ENCODE data around the gene SDE2. TPM values are rescaled to one million over a fixed set of nuclear protein-coding genes. Genes with fewer than 3 reads are reported as not detected.

The SDE2 gene
- total and polyA plus RNA-seq, 8 donors = 15.8 to 22.6 (median 21.0) TPM

DNA sequence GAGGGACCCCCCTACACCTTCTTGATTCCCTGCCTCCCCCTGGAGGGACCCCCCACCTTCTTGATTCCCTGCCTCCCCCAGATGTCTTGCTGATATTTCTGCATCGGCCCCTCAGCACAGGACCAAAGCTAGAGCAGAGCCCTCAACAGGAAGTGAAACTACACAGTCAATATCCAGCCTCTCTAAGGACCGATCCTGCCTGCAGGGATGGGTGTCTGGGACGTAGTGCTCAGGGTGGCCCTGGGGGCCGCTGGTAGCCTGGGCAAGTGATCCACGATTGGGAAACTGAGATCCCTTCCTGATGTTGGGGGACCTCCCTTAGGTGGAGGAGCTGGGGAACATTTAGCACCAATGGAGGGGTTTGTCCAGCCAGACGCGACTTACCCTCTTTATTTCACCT is 54.2 kb downstream of the SDE2 start:
- Histone ChIP-seq H3K4me1 (peaks cover 0 to 19% of the 10 kb centered on the region in 2 donors), H3K4me3 (no peak overlapping the region), H3K27me3 (peaks cover 0 to under 1% of the 10 kb centered on the region in 2 donors), H3K27ac (no peak overlapping the region), H3K9me3 (no peaks in the 10 kb centered on the region), H3K36me3 (no peaks in the 10 kb centered on the region)
- ATAC-seq = peak; percentile 17
- TF ChIP-seq, protein P1, sequence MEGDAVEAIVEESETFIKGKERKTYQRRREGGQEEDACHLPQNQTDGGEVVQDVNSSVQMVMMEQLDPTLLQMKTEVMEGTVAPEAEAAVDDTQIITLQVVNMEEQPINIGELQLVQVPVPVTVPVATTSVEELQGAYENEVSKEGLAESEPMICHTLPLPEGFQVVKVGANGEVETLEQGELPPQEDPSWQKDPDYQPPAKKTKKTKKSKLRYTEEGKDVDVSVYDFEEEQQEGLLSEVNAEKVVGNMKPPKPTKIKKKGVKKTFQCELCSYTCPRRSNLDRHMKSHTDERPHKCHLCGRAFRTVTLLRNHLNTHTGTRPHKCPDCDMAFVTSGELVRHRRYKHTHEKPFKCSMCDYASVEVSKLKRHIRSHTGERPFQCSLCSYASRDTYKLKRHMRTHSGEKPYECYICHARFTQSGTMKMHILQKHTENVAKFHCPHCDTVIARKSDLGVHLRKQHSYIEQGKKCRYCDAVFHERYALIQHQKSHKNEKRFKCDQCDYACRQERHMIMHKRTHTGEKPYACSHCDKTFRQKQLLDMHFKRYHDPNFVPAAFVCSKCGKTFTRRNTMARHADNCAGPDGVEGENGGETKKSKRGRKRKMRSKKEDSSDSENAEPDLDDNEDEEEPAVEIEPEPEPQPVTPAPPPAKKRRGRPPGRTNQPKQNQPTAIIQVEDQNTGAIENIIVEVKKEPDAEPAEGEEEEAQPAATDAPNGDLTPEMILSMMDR (IDR thresholded peaks at IDR 0.05) = no peak
- intact Hi-C loops (cut with DNase I) = no loop called here
- DNase-seq = no peak

DNA sequence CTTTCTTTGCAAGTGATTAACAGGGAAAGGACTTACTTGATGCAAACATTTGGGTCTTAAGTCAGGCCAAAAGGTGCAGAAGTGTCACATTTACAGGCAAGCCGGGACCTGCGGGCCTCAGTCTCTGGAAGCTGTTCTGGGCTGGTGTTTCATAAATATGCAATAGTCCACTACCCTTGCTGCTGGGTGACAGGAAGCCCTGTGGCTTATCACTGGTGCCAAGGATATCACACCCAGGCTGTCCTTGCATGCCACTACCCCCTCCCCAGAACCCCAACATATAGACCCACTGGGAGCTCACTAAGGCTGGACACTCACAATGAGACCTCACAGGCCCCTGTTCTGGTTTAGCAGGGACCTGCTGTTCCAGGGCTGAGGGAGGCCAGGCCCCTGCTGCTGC is 54.8 kb downstream of the SDE2 start:
- intact Hi-C loops (cut with DNase I) = no loop called here

DNA sequence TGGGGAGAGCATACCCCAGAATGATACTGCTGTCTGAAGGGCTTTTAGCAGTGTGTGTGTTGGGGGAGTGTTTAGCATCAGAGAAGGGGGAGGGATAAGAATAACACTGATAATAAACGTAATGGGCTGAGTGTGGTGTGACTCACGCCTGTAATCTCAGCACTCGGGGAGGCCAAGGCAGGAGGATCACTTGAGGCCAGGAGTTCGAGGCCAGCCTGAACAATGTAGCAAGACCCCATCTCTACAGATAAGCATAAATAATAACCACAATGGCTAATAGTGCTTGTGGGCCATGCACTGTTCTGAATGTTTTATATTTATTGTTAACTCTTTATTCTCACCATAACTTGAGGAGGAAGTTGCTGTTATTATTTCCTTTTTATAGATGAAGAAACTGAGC is 55.6 kb downstream of the SDE2 start:
- ATAC-seq = no peak
- Histone ChIP-seq H3K4me1 (peaks cover 0 to 19% of the 10 kb centered on the region in 2 donors), H3K27me3 (peaks cover 0 to 10% of the 10 kb centered on the region in 2 donors), H3K4me3 (no peak overlapping the region), H3K27ac (no peak overlapping the region), H3K36me3 (no peaks in the 10 kb centered on the region), H3K9me3 (no peaks in the 10 kb centered on the region)
- TF ChIP-seq, protein P1 (IDR thresholded peaks at IDR 0.05) = no peak
- intact Hi-C loops (cut with DNase I) = no loop called here
- no peak for DNase-seq

More for the DNA sequence above, 54.8 kb downstream of the SDE2 start:
- Histone ChIP-seq H3K36me3 (no peaks in the 10 kb centered on the region), H3K4me3 (no peak overlapping the region), H3K4me1 (peaks cover 0 to 19% of the 10 kb centered on the region in 2 donors), H3K27ac (no peak overlapping the region), H3K27me3 (peaks cover 0 to 6% of the 10 kb centered on the region in 2 donors), H3K9me3 (no peaks in the 10 kb centered on the region)
- DNase-seq (no peak), ATAC-seq (no peak)
- TF ChIP-seq, protein P1 (IDR thresholded peaks at IDR 0.05) = no peak

GRCh38 chr1:225942574-225942973 is 56.6 kb downstream of the SDE2 start:
- DNase-seq (no peak), ATAC-seq (no peak)
- Histone ChIP-seq H3K27ac (no peak overlapping the region), H3K9me3 (no peaks in the 10 kb centered on the region), H3K4me3 (no peak overlapping the region), H3K27me3 (peaks cover 0 to 10% of the 10 kb centered on the region in 2 donors), H3K4me1 (peaks cover 0 to 19% of the 10 kb centered on the region in 2 donors), H3K36me3 (no peaks in the 10 kb centered on the region)
- TF ChIP-seq, protein P1 (IDR thresholded peaks at IDR 0.05) = no peak
- intact Hi-C loops (cut with DNase I) = no loop called here

GRCh38 chr1:225941942-225942222 is 57.3 kb downstream of the SDE2 start:
- Histone ChIP-seq H3K9me3 (no peaks in the 10 kb centered on the region), H3K4me3 (no peak overlapping the region), H3K4me1 (peaks cover 0 to 19% of the 10 kb centered on the region in 2 donors), H3K27me3 (peaks cover 0 to 10% of the 10 kb centered on the region in 2 donors), H3K36me3 (no peaks in the 10 kb centered on the region), H3K27ac (no peak overlapping the region)
- no peak for DNase-seq
- TF ChIP-seq, protein P1 (IDR thresholded peaks at IDR 0.05) = no peak
- no peak for ATAC-seq
- intact Hi-C loops (cut with DNase I) = no loop called here

All from left lung (tissue), 10 donors.